GM12874 (cell line): ENCODE data around the gene GPX4.

ENCODE experiments used
- TF ChIP-seq, protein P1 (sequence below): IDR thresholded peaks from 2 replicates; pipeline ENCODE4 v1.5.1; 2011; ENCODE audit warnings: low read depth, mild to moderate bottlenecking, control low read depth, low read length, moderate library complexity; ENCODE audit not compliant: insufficient read depth

The GPX4 gene

DNA sequence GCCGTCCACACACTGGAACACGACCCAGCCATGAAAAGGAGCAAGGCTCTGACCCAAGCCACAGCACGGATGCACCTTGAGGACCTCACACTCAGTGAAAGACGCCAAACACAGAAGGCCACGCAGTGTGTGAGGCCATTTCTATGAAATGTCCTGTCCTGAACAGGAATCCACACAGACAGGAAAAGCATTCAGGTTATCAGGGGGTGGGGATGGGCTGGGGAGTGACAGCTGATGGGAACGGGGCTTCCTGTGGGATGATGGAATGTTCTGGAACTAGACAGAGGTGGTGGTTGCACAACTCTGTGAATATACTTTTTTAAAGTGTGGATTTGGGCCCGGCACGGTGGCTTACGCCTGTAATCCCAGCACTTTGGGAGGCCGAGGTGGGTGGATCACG is 30.6 kb downstream of the GPX4 start:
- TF ChIP-seq, protein P1, sequence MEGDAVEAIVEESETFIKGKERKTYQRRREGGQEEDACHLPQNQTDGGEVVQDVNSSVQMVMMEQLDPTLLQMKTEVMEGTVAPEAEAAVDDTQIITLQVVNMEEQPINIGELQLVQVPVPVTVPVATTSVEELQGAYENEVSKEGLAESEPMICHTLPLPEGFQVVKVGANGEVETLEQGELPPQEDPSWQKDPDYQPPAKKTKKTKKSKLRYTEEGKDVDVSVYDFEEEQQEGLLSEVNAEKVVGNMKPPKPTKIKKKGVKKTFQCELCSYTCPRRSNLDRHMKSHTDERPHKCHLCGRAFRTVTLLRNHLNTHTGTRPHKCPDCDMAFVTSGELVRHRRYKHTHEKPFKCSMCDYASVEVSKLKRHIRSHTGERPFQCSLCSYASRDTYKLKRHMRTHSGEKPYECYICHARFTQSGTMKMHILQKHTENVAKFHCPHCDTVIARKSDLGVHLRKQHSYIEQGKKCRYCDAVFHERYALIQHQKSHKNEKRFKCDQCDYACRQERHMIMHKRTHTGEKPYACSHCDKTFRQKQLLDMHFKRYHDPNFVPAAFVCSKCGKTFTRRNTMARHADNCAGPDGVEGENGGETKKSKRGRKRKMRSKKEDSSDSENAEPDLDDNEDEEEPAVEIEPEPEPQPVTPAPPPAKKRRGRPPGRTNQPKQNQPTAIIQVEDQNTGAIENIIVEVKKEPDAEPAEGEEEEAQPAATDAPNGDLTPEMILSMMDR: no peak

DNA sequence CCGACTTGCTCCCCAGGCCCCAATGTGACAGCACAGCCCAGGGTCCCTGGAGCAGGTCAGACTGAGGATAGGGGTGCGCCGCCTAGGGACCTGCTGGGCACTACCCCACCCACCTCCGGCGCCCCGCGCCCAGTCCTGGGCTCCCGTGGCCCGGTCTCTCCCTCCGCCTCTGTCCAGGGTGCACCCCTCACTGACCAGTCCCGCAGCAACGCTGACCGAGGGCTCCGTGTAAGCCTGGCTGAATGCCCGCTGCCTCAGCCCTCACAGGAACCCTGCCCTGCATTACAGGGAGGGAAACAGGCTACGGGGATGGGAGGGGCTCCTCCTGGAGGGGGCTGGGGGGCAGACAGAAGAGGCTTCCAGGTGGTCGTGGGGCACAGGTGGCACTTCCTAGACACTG is 31.7 kb downstream of the GPX4 start:
- TF ChIP-seq, protein P1: no peak

DNA sequence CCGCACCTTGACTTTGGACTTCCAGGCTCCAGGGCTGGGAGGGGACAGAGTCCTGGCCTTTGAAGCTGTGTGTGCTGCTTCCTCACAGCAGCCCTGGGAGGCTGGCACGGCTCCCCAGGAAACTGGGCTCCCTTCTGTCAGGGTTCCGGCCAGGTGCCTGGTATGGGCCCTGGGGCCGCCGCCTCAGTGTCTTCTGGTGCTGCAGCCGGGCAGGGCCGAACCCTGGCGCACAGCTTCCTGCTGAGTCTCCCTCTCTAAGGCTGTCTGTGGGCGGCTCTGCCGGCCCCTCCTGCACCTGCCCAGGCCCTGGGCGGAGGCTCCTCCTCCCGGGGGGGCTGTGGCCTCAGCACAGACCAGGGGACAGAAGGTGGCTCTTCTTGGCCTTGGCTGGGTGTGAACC is 32.4 kb downstream of the GPX4 start:
- TF ChIP-seq, protein P1: no peak

DNA sequence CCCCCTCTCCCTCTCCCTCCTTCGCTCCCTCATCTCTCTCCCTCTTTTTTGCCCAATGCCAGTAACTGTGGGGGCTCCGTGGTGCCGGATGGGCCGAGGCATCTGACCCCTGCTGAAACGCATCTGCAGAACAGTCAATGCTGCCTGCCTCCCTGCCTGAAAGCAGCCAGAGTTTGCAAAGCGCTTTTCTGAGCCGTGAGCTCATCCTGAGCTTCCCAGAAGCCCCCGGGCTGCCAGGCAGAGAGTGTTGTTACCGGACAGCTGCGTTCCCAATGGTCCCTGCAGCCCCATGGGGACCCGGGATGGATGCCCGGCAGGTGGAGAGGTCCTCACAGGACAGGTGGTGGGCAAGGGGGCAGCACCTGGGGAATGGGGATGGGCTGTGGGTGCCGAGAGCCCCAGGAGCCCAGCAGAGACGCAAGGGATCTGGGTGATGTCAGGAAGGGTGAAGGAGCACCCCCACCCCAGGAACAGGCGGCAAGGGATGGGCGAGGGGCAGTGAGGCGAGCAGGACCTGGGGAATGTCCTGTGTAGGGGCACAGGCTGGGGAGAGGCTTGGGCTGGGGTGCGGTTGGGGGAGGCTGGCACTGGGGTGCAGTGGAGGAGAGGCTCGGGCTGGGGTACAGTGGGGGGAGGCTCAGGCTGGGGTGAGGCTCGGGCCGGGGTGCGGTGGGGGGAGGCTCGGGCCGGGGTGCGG is 33.0 kb downstream of the GPX4 start:
- TF ChIP-seq, protein P1: no peak

DNA sequence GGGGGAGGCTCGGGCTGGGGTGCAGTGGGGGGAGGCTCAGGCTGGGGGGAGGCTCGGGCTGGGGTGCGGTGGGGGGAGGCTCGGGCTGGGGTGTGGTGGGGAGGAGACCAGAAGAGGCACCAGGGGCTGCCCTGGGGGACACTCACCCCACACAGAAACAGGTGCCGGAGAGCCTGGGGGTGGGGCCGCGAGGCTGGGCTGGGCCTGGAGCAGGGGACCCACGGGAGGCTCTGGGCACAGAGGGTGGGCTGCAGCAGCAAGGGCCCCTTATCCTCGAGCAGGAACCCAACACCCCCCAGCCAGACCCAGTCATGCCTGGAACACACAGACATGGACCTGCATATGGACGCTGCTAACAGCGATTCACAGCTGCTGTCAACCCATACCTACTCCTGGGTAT is 34.3 kb downstream of the GPX4 start:
- TF ChIP-seq, protein P1: no peak

DNA sequence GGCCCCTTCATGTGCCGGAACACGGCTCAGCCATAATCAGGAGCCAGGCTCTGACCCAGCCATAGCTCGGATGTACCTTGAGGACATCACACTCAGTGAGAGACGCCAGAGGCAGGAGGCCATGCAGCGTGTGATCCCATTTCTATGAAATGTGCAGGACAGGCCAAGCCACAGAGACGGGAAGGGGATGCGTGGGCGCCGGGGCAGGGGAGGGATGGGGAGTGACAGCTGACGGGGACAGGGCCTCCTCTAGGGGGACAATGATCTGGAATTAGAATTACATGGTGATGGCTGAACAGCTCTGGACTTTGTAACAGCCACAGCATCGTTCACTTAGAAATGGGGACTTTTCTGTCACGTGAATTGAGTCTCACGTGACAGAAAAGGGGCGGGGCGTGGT is 35.3 kb downstream of the GPX4 start:
- TF ChIP-seq, protein P1: no peak

DNA sequence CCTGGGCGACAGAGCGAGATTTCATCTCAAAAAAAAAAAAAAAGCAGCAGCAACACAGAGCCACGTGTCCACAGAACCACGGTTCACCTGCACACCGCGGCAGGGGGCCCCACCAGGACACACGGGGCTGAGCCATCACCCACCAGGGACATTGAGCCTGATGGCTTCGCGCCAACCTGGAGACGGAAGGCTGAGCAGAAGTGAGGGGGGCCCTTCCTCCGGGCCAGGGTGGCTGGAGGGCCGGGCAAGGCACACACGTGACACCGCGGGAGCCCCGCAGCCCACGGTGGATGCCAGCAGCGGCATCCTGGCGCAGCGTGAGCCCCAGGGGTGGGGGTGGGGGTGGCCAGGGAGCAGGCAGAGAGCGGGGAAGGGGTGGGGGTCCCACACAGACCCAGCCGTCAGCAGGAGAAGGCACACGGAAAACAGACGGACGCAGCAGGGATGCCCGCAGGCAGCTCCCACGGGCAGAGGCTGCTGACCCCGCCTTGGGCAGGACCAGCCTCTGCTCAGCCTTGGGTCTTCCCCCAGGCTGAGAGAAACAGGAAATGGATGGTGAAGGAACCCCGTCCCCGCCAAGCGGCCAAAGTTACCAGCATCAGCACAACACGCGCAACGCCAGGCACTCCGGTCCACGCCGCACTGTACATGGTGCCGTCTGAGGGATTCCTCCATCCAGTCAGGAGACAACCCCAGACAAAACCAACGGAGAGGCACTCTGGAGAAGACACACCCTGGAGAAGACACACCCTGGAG is 36.7 kb downstream of the GPX4 start:
- TF ChIP-seq, protein P1: no peak
